ENCODE measurements around the gene CCDC12. TPM values are rescaled to one million over a fixed set of nuclear protein-coding genes. Genes with fewer than 3 reads are reported as not detected.

The CCDC12 gene
- total RNA-seq, 1 donor from 2014 or later: 33.0 TPM

DNA sequence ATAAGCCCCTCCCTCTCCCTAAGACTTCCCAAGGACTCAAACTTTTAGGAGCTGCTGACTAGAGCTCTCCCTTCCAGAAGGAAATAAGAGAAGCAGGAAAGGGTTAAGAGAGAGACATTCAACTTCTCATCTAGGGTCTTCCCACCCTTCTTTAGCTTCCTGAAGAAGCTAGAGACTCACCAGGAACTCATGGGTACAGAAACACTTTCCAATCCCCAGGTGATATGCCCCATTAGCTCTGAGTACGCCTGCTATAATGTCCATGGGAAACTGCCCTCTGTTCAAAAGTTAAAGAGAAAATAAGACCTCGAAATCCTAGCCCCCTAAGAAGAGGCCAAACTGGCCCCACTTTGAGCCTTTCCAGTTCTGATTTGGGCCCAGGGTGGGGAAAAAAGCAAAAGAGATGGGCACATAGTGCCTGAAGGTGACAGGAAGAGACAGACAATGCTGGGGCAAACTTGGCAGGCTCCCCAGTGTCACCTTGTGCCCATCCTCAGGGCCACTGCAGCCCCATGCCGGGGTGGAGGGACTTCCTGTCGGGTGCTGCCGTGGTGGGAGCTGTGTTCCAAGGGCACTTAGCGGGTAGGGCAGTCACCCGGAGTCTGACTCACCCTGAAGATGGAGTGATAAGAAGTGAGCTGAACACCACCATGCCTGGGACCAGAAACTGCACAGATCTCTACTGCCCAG lies 29.5 kb downstream of the CCDC12 start:
- Histone ChIP-seq H3K27me3 (ENCODE audit: control insufficient read depth, insufficient read depth, low read length) (no peaks in the 10 kb centered on the region), H3K4me3 (ENCODE audit: low read depth, low read length) (no peak overlapping the region), H3K36me3 (ENCODE audit: control insufficient read depth, insufficient read depth, low read length) (no peaks in the 10 kb centered on the region)
- TF ChIP-seq, protein P1, sequence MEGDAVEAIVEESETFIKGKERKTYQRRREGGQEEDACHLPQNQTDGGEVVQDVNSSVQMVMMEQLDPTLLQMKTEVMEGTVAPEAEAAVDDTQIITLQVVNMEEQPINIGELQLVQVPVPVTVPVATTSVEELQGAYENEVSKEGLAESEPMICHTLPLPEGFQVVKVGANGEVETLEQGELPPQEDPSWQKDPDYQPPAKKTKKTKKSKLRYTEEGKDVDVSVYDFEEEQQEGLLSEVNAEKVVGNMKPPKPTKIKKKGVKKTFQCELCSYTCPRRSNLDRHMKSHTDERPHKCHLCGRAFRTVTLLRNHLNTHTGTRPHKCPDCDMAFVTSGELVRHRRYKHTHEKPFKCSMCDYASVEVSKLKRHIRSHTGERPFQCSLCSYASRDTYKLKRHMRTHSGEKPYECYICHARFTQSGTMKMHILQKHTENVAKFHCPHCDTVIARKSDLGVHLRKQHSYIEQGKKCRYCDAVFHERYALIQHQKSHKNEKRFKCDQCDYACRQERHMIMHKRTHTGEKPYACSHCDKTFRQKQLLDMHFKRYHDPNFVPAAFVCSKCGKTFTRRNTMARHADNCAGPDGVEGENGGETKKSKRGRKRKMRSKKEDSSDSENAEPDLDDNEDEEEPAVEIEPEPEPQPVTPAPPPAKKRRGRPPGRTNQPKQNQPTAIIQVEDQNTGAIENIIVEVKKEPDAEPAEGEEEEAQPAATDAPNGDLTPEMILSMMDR (IDR thresholded peaks at IDR 0.05; ENCODE audit: insufficient read depth, low read length, poor library complexity, severe bottlenecking): no peak
- no peak for DNase-seq (ENCODE audit: low read depth)

DNA sequence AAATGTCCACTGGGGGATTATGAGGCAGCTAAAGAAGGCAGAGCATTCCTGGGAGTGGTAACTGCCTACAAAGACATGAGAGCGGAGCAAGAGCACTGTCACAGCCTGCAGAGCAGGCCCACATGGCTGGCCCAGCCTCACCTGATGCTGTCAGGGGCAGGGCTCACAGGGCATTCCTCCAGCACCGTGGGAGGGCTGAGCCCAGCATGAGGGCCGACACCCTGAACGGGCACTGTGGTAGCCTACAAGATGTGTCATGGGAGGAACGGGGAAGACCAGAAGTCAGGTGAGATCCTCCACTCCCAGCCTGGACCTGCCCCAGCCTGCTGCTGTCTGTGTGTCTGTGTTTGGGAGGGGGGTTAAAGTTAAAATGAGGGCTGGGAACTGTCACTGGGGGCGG lies 30.1 kb downstream of the CCDC12 start:
- no peak for DNase-seq (ENCODE audit: low read depth)
- TF ChIP-seq, protein P1 (IDR thresholded peaks at IDR 0.05; ENCODE audit: insufficient read depth, low read length, poor library complexity, severe bottlenecking): no peak
- no peak overlapping the region for H3K4me3 ChIP-seq (ENCODE audit: low read depth, low read length)
- H3K36me3 ChIP-seq (ENCODE audit: control insufficient read depth, insufficient read depth, low read length): no peaks in the 10 kb centered on the region
- H3K27me3 ChIP-seq (ENCODE audit: control insufficient read depth, insufficient read depth, low read length): no peaks in the 10 kb centered on the region

DNA sequence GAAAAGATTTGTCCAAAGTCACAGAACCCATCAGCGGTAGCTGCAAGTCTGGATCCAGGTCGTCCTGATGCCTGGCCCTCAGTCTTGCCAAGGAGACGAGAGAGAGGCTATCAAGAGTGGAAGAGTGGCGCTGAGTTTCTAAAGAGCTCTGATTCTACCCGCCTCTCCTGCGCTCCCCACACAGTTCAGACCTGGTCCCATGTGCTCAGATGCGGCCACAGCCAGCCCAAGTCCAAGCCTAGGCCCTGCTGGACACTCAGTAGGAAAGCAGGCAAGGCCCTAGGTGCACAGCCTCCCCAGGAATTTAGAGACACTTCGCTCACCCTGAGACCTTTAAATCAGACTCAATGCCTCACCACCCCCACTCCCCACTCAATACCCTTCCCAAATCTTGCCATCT lies 32.4 kb downstream of the CCDC12 start:
- Histone ChIP-seq H3K27me3 (ENCODE audit: control insufficient read depth, insufficient read depth, low read length) (no peaks in the 10 kb centered on the region), H3K4me3 (ENCODE audit: low read depth, low read length) (no peak overlapping the region), H3K36me3 (ENCODE audit: control insufficient read depth, insufficient read depth, low read length) (no peaks in the 10 kb centered on the region)
- no peak for DNase-seq (ENCODE audit: low read depth)
- TF ChIP-seq, protein P1 (IDR thresholded peaks at IDR 0.05; ENCODE audit: insufficient read depth, low read length, poor library complexity, severe bottlenecking): no peak

DNA sequence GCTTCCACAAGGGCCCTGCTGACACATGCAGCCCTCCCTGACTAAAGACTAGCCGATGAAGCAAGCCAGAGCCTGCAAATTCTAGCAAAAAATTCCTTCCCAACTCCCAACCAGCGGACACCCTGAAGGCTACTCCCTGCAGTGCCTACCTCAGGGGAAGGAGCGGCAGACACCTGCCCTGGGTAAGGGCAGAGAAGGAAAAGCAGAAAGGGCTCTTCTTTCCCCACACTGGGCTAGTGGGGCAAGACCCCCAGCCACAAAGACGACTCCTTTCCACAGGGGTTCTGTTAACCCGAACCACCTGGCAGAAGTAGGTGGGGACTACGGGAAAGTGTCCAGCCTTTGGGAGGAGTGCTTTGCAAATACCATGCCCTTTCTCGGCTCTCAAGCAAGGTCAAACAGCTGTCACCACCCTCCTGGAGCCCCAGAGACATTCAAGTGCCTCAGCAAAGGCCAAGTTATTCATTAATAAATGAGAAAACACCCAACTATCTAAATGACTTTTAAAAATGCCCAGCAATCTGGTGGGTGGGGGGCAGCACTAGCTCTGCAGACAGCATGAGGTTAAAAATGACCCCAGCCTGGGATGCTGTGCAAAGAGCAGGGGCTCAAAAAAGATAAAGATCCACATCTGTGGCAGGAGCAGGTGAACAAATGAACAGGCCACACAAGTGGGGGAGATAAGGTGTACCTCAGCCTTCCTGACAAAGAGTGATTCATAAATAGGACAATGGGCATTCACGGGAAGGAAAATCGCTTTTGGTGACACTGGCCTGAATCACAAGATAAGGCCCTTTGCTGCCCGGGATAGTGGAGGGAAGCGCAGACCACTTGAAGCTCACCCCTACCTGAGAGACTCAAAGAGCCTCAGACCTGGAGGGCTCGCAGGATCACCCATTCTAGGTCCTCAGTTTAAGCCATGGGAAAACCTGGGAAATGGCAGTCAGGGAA lies 33.0 kb downstream of the CCDC12 start:
- H3K36me3 ChIP-seq (ENCODE audit: control insufficient read depth, insufficient read depth, low read length): no peaks in the 10 kb centered on the region
- no peaks in the 10 kb centered on the region for H3K27me3 ChIP-seq (ENCODE audit: control insufficient read depth, insufficient read depth, low read length)
- TF ChIP-seq, protein P1 (IDR thresholded peaks at IDR 0.05; ENCODE audit: insufficient read depth, low read length, poor library complexity, severe bottlenecking): no peak
- H3K4me3 ChIP-seq (ENCODE audit: low read depth, low read length): no peak overlapping the region
- no peak for DNase-seq (ENCODE audit: low read depth)

DNA sequence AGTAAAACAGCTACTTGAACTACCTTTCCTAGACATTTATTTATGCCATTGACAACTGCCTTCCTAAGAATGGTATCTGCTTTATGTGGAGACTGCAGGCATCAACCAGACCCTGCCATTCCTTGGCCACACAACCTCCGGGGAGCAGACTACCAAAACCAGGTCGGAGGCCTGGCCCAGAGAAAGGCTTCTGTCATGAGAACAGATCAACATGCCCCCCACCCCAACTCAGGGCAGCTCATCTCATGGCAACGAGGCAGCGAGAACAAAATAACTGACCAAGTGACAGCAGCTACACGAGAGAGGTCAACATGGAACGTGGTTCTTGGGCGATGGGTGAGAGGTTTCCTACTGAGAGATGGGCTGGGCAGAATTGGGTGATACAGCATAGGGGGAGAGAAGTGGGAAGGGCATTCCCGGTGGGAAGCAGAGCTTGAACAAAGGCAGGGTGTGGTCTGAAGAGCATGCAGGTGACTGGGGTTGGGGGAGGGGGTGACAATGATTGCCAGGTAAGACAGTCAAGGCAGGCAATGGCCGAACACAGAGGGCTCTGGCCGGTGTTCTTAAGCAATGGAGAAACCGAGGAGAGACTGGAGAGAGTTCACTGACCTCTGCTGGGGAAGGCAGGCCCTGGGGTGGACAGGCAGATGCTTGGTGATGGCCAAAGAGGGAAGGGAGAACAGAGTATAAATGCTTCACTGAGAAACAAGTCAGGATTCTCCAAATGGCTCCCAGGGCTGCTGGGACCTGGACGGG lies 33.9 kb downstream of the CCDC12 start:
- TF ChIP-seq, protein P1 (IDR thresholded peaks at IDR 0.05; ENCODE audit: insufficient read depth, low read length, poor library complexity, severe bottlenecking): no peak
- H3K36me3 ChIP-seq (ENCODE audit: control insufficient read depth, insufficient read depth, low read length): no peaks in the 10 kb centered on the region

More for the DNA sequence above, 33.9 kb downstream of the CCDC12 start:
- Histone ChIP-seq H3K4me3 (ENCODE audit: low read depth, low read length) (no peak overlapping the region), H3K27me3 (ENCODE audit: control insufficient read depth, insufficient read depth, low read length) (no peaks in the 10 kb centered on the region)
- DNase-seq (ENCODE audit: low read depth): no peak

Data from kidney epithelial cell (primary cell).